Measurements from ENCODE around the gene OR4F15.

Gene OR4F15

DNA sequence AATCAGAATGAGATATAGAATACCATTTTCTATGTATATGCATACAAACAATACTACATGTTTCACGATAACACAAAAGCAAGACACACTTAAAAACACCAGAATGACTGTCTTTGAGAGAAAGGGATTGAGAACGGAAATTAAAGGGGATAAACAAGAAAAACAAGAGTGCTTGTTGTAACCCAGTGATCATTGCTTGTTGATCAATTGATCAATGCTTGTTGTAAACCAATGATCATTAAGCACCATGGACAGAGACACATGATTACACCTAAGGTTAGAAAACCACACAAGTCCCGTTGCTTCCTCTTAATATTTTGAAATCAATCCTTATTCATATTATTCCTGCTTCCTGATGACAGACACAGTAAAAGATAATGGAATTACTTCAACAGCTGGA lies 1.1 kb upstream of the OR4F15 start:
- Mint-ChIP-seq H3K4me1 (no peaks in the 10 kb centered on the region), H3K27ac (no peak overlapping the region), H3K36me3 (no peaks in the 10 kb centered on the region), H3K9me3 (no peaks in the 10 kb centered on the region), H3K27me3 (peaks cover 11% of the 10 kb centered on the region), H3K4me3 (no peak overlapping the region)
- DNase-seq (ENCODE audit: low spot score in 2 of 2) (no peak), ATAC-seq (ENCODE audit: low read depth) (no peak)

DNA sequence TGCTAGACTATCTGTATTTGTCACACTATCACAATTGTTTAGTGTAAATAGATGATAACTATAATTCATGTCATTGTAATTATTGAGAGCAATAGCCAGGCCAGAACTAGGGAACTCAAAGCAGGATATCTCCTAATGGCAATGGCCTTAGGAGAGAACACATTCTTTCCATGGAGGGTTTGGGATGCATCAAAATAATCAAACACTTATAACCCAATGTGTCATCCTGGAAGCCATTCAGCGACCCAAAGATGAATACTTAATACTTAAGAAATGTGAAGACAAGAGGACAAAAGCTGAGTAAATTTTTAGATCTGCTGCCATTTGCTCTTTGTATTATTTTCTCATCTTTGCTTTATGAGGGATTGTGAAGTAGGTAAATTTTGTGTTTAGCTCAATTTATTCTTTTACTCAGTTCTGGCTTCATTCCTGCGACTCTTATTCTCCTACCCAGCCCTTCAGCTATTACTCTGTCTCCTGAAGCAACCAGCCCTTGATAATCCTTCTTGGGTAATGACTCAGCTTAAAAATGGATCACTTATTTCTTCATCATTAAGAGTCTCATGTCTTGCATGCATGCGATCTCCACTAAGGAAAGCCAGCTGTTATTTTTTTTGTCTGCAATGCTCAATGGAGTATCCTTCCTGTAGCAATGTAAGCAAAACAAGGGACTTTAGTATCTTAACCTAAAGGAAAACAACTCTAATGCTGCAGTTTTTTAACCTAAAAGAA lies 2.0 kb downstream of the OR4F15 start:
- Mint-ChIP-seq H3K27me3 (peaks cover 7% of the 10 kb centered on the region), H3K9me3 (no peaks in the 10 kb centered on the region), H3K4me1 (no peaks in the 10 kb centered on the region), H3K27ac (no peak overlapping the region), H3K36me3 (no peaks in the 10 kb centered on the region), H3K4me3 (no peak overlapping the region)
- ATAC-seq (ENCODE audit: low read depth) (no peak), DNase-seq (ENCODE audit: low spot score in 2 of 2) (no peak)

- H3K4me1 Mint-ChIP-seq, result no peaks in the 10 kb centered on the region
- no peaks in the 10 kb centered on the region for H3K36me3 Mint-ChIP-seq
- DNase-seq (ENCODE audit: low spot score in 2 of 2) (no peak), ATAC-seq (ENCODE audit: low read depth) (no peak)
- H3K27me3 Mint-ChIP-seq, result peaks cover 6% of the 10 kb centered on the region
- H3K4me3 Mint-ChIP-seq, result no peak overlapping the region
- no peak overlapping the region for H3K27ac Mint-ChIP-seq
- peaks cover 1% of the 10 kb centered on the region for H3K9me3 Mint-ChIP-seq
These were observed 8.8 kb downstream of the OR4F15 start for GRCh38 chr15:101820781-101821180.

DNA sequence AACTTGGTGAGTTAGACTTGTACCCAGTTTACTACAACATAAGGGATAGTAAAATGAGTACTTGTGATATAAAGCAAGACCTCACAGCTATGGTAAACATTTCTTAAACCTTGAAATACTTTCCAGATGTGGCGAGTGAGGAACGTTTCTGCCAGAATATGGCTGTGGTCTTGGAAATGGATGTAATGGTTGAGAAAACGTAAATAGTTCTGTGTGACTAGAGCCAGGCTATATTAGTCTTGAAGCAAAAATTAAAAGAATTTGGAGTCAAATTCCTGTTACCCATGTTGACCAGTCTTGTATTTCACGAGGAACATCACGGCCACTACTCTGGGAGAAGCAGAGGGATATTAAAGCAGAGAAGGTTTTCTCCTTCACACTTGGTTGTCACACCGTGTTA lies 15.3 kb downstream of the OR4F15 start:
- Mint-ChIP-seq H3K9me3 (peaks cover 3% of the 10 kb centered on the region), H3K36me3 (no peaks in the 10 kb centered on the region), H3K4me3 (no peak overlapping the region), H3K4me1 (no peaks in the 10 kb centered on the region), H3K27ac (no peak overlapping the region), H3K27me3 (peaks cover 14% of the 10 kb centered on the region)
- DNase-seq (ENCODE audit: low spot score in 2 of 2) (no peak), ATAC-seq (ENCODE audit: low read depth) (no peak)

DNA sequence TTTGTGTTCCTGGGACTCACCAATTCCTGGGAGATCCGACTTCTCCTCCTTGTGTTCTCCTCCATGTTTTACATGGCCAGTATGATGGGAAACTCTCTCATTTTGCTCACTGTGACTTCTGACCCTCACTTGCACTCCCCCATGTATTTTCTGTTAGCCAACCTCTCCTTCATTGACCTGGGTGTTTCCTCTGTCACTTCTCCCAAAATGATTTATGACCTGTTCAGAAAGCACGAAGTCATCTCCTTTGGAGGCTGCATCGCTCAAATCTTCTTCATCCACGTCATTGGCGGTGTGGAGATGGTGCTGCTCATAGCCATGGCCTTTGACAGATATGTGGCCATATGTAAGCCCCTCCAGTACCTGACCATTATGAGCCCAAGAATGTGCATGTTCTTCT lies 16.8 kb downstream of the OR4F15 start:
- DNase-seq (ENCODE audit: low spot score in 2 of 2), result no peak
- no peak for ATAC-seq (ENCODE audit: low read depth)
- H3K36me3 Mint-ChIP-seq, result no peaks in the 10 kb centered on the region
- peaks cover 3% of the 10 kb centered on the region for H3K9me3 Mint-ChIP-seq
- peaks cover 14% of the 10 kb centered on the region for H3K27me3 Mint-ChIP-seq
- no peak overlapping the region for H3K27ac Mint-ChIP-seq
- H3K4me1 Mint-ChIP-seq, result no peaks in the 10 kb centered on the region
- H3K4me3 Mint-ChIP-seq, result no peak overlapping the region

DNA sequence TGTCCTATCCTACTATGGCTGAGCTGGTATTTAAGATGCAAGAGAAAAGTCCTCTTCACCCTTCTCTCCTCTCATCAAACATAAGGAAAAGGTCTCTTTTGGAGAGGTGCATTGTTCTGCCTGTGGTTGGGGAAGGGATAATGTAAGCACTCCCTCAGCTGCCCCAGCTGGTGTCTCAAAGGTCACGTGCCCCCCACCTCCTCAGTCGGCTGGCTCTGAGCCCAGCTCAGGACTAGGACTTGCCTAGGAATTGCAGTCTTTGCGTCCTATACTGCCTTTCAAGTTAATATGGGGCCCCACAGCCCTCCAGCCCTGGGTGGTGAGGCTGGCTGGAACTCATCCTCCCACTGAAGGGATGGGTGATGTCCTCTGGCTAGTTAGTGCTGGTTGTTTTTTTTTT lies 29.7 kb downstream of the OR4F15 start:
- Mint-ChIP-seq H3K4me3 (no peak overlapping the region), H3K36me3 (no peaks in the 10 kb centered on the region), H3K27me3 (peaks cover 6% of the 10 kb centered on the region), H3K4me1 (no peaks in the 10 kb centered on the region), H3K27ac (no peak overlapping the region), H3K9me3 (peaks cover 2% of the 10 kb centered on the region)
- DNase-seq (ENCODE audit: low spot score in 2 of 2), result no peak
- no peak for ATAC-seq (ENCODE audit: low read depth)

- Mint-ChIP-seq H3K9me3 (peaks cover 1% of the 10 kb centered on the region), H3K36me3 (no peaks in the 10 kb centered on the region), H3K4me3 (no peak overlapping the region), H3K27me3 (peaks cover 11% of the 10 kb centered on the region), H3K27ac (no peak overlapping the region), H3K4me1 (no peaks in the 10 kb centered on the region)
- ATAC-seq (ENCODE audit: low read depth) (no peak), DNase-seq (ENCODE audit: low spot score in 2 of 2) (no peak)
These were observed 32.9 kb downstream of the OR4F15 start for GRCh38 chr15:101844916-101845315.

GRCh38 chr15:101852356-101852755 lies 40.4 kb downstream of the OR4F15 start:
- DNase-seq (ENCODE audit: low spot score in 2 of 2) (no peak), ATAC-seq (ENCODE audit: low read depth) (no peak)
- H3K36me3 Mint-ChIP-seq, result no peaks in the 10 kb centered on the region
- peaks cover 9% of the 10 kb centered on the region for H3K27me3 Mint-ChIP-seq
- H3K4me1 Mint-ChIP-seq, result no peaks in the 10 kb centered on the region
- no peak overlapping the region for H3K27ac Mint-ChIP-seq
- H3K4me3 Mint-ChIP-seq, result no peak overlapping the region
- no peaks in the 10 kb centered on the region for H3K9me3 Mint-ChIP-seq
